SK-N-SH (cell line): ENCODE data around the gene C1orf159. TPM values are rescaled to one million over a fixed set of nuclear protein-coding genes. Genes with fewer than 3 reads are reported as not detected.

Experiments used
- CTCF ChIA-PET: fragments of 300-600, 350-600 bp; formaldehyde crosslinking; extraction: SDS; loops from one replicate; lab custom pipeline; 2021; lab: Yijun Ruan, JAX
- POLR2A ChIA-PET: fragments of 350-600 bp; sonication (Branson Sonifier 250); formaldehyde crosslinking; extraction: SDS; loops from one replicate; lab custom pipeline; 2020; ENCODE audit warnings: antibody characterized with exemption, inconsistent platforms; lab: Yijun Ruan, JAX
- DNase-seq: peaks from one replicate; pipeline ENCODE4 v3.0.0; 2012
- H2AFZ ChIP-seq: fragments of 200-600 bp; sonication (generic); 2 replicates; pipeline ENCODE4 v1.8.1; 2016; ENCODE audit warnings: antibody characterized with exemption, mild to moderate bottlenecking, low read depth
- H3F3A ChIP-seq: fragments of 200-600 bp; sonication (generic); replicated peaks from 2 replicates; pipeline ENCODE3; 2016; ENCODE audit warnings: antibody characterized with exemption, mild to moderate bottlenecking; ENCODE audit not compliant: insufficient read depth
- H3K27ac ChIP-seq, 2 experiments: fragments of 200-500 bp in 1 of 2; fragments of 200-600 bp in 1 of 2; sonication (Bioruptor generic) in 1 of 2; sonication (generic), shearing (Covaris generic) in 1 of 2; 2 replicates each; pipeline versions ENCODE4 v1.5.1 to v1.6.1; 2014 to 2016; ENCODE audit warnings: low read depth in 2 of 2, inconsistent platforms in 1 of 2, low read length in 1 of 2, mild to moderate bottlenecking in 1 of 2, mixed read lengths in 1 of 2
- H3K27me3 ChIP-seq: fragments of 200-600 bp; sonication (generic), shearing (Covaris generic); 2 replicates; pipeline ENCODE4 v1.6.1; 2016; ENCODE audit warnings: mixed run types; ENCODE audit not compliant: insufficient read depth
- H3K36me3 ChIP-seq, 2 experiments: fragments of 200-500 bp in 1 of 2; fragments of 200-600 bp in 1 of 2; sonication (Bioruptor generic) in 1 of 2; sonication (generic) in 1 of 2; replicated peaks in 1 of 2; 2 replicates each; pipeline versions ENCODE3 to v1.5.1; 2014 to 2016; ENCODE audit warnings: low read length in 1 of 2, mild to moderate bottlenecking in 1 of 2; ENCODE audit not compliant: insufficient read depth in 2 of 2, control insufficient read depth in 1 of 2
- H3K4me1 ChIP-seq, 2 experiments: fragments of 200-500 bp in 1 of 2; fragments of 200-600 bp in 1 of 2; sonication (Bioruptor generic) in 1 of 2; sonication (generic), shearing (Covaris generic) in 1 of 2; 2 replicates each; pipeline versions ENCODE4 v1.5.1 to v1.6.1; 2014 to 2016; ENCODE audit warnings: low read depth in 1 of 2, low read length in 1 of 2, mixed run types in 1 of 2; ENCODE audit not compliant: insufficient read depth in 2 of 2, control insufficient read depth in 1 of 2
- H3K4me2 ChIP-seq: fragments of 200-600 bp; sonication (generic), shearing (Covaris generic); 2 replicates; pipeline ENCODE4 v1.6.1; 2017; ENCODE audit warnings: mixed run types
- H3K4me3 ChIP-seq, 2 experiments: fragments of 200-500 bp in 1 of 2; fragments of 200-600 bp in 1 of 2; sonication (Bioruptor generic) in 1 of 2; sonication (generic), shearing (Covaris generic) in 1 of 2; 2 replicates each; pipeline versions ENCODE4 v1.5.1 to v1.8.1; 2014 to 2016; ENCODE audit warnings: low read depth in 2 of 2, inconsistent platforms in 1 of 2, low read length in 1 of 2, mild to moderate bottlenecking in 1 of 2, mixed read lengths in 1 of 2, moderate library complexity in 1 of 2
- H3K79me2 ChIP-seq: fragments of 200-600 bp; sonication (generic); 2 replicates; pipeline ENCODE4 v1.8.1; 2017; ENCODE audit warnings: mild to moderate bottlenecking; ENCODE audit not compliant: insufficient read depth
- H3K9ac ChIP-seq: fragments of 200-600 bp; sonication (generic); 2 replicates; pipeline ENCODE4 v1.6.1; 2017; ENCODE audit warnings: mixed run types
- H3K9me2 ChIP-seq: fragments of 200-600 bp; sonication (generic); 2 replicates; pipeline ENCODE4 v1.6.1; 2017; ENCODE audit warnings: mixed run types
- H3K9me3 ChIP-seq: fragments of 200-600 bp; sonication (generic); 2 replicates; pipeline ENCODE4 v1.6.1; 2017; ENCODE audit warnings: mixed run types, mild to moderate bottlenecking, moderate library complexity
- H4K20me1 ChIP-seq: fragments of 200-600 bp; sonication (generic); 2 replicates; pipeline ENCODE4 v1.6.1; 2017; ENCODE audit warnings: mild to moderate bottlenecking, mixed run types; ENCODE audit not compliant: insufficient read depth
- EZH2phosphoT487 ChIP-seq: fragments of 200-600 bp; sonication (generic); IDR thresholded peaks from 2 replicates; pipeline ENCODE4 v1.6.1; 2017; ENCODE audit warnings: low read depth, mixed run types, mild to moderate bottlenecking, antibody characterized with exemption, moderate library complexity, borderline replicate concordance
- GATA2 ChIP-seq: sonication (generic); formaldehyde crosslinking; IDR thresholded peaks from 2 replicates; pipeline ENCODE4 v1.5.0; 2020; ENCODE audit warnings: mild to moderate bottlenecking, missing genetic modification reagents
- MXI1 ChIP-seq: IDR thresholded peaks from 2 replicates; pipeline ENCODE4 v1.6.1; 2012; ENCODE audit warnings: mild to moderate bottlenecking, low read depth, low read length, improper control_type of control experiment
- NFIC ChIP-seq: IDR thresholded peaks from 2 replicates; pipeline ENCODE4 v1.4.0; 2012; ENCODE audit warnings: borderline replicate concordance
- RCOR1 ChIP-seq: fragments of 150-350 bp; IDR thresholded peaks from 2 replicates; pipeline ENCODE4 v1.6.1; 2017; ENCODE audit warnings: antibody characterized with exemption, low read length
- RXRA ChIP-seq: IDR thresholded peaks from 2 replicates; pipeline ENCODE4 v1.4.0; 2012; ENCODE audit warnings: low read depth, mild to moderate bottlenecking, borderline replicate concordance
- SMC3 ChIP-seq: IDR thresholded peaks from 2 replicates; pipeline ENCODE4 v1.6.1; 2012; ENCODE audit warnings: low read depth, low read length, improper control_type of control experiment
- TEAD4 ChIP-seq: IDR thresholded peaks from 2 replicates; pipeline ENCODE4 v1.4.0; 2012; ENCODE audit warnings: mild to moderate bottlenecking, borderline replicate concordance; ENCODE audit not compliant: insufficient read depth
- WGBS: methylation state at CpG from one replicate; pipeline ENCODE4 v1.1.6; 2017; ENCODE audit warnings: low lambda C conversion rate; 5-methylcytosine and 5-hydroxymethylcytosine counted together
- polyA plus RNA-seq, 3 experiments: library from polyadenylated mRNA; depleted of rRNA; stranded (reverse); fragments of >200 nt; gene quantifications; 2 replicates each; pipeline ENCODE4 v1.2.3, GENCODE V29; 2012
- TF ChIP-seq, protein P1 (sequence below): IDR thresholded peaks from 2 replicates; pipeline ENCODE4 v1.4.0; 2012; ENCODE audit warnings: low read depth, borderline replicate concordance
- TF ChIP-seq, protein P2 (sequence below): fragments of 200-600 bp; sonication (generic); IDR thresholded peaks from 2 replicates; pipeline ENCODE4 v1.6.1; 2017; ENCODE audit warnings: antibody characterized with exemption, mild to moderate bottlenecking, moderate library complexity
- TF ChIP-seq, protein P3 (sequence below): IDR thresholded peaks from 2 replicates; pipeline ENCODE4 v1.4.0; 2012; ENCODE audit warnings: low read depth

C1orf159 gene
- polyA plus RNA-seq, 1 of the 3 experiments (the other 2 are of a cell fraction), result 10.2 TPM

DNA sequence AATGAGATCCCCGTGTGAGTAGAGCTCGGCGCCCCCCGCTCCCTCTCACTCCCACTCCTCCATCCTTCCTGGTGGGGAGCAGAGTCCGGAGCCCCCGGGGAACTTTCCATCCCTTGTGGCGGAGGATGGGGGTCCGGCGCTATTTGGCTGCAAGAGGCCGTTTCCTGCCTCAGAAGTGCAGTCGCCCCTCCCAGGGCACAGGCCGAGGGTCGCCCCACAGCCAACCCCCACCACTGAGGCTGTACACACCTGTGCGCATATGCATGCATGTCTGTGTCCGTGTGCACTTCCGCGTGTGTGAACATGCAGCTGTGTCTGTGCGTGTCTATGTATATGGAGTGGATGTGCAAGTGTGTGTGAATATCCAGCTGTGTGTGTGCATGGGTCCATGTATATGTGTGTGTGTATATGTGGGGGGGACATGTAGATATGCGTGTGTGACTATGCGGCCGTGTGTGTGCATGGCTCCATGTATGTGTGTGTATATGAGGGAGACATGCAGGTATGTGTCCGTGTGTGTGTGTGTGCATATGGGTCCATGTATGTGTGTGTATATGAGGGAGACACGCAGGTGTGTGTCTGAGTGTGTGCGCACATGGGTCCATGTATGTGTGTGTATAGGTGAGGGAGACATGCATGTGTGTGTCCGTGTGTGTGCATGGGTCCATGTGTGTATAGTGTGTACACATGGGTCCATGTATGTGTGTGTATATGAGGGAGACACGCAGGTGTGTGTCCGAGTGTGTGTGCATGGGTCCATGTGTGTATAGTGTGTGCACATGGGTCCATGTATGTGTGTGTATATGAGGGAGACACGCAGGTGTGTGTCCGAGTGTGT, 63.7 kb downstream of the C1orf159 start (continued):
- TF ChIP-seq, protein P1, sequence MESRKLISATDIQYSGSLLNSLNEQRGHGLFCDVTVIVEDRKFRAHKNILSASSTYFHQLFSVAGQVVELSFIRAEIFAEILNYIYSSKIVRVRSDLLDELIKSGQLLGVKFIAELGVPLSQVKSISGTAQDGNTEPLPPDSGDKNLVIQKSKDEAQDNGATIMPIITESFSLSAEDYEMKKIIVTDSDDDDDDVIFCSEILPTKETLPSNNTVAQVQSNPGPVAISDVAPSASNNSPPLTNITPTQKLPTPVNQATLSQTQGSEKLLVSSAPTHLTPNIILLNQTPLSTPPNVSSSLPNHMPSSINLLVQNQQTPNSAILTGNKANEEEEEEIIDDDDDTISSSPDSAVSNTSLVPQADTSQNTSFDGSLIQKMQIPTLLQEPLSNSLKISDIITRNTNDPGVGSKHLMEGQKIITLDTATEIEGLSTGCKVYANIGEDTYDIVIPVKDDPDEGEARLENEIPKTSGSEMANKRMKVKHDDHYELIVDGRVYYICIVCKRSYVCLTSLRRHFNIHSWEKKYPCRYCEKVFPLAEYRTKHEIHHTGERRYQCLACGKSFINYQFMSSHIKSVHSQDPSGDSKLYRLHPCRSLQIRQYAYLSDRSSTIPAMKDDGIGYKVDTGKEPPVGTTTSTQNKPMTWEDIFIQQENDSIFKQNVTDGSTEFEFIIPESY, result no peak
- TF ChIP-seq TEAD4, result no peak
- TF ChIP-seq, all 33 proteins: peak for 0

DNA sequence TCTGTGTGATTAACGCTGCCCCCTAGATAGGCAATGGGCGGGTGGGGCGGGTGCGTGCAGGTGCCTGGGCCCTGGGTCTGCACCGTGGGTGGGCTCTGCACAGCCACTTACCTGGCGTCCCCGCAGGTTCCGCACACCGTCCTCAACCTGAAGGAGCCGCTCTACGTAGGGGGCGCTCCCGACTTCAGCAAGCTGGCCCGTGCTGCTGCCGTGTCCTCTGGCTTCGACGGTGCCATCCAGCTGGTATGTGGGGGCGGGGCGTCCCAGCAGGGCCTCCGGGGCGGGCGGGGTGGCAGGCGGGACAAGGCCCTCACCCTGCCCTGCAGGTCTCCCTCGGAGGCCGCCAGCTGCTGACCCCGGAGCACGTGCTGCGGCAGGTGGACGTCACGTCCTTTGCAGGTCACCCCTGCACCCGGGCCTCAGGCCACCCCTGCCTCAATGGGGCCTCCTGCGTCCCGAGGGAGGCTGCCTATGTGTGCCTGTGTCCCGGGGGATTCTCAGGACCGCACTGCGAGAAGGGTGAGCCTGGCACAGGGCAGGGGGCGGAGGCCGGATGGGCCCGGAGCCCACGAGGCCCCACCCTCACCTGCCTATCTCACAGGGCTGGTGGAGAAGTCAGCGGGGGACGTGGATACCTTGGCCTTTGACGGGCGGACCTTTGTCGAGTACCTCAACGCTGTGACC, 64.6 kb downstream of the C1orf159 start:
- Histone ChIP-seq H2AFZ (no peak overlapping the region), H3K27ac (no peak overlapping the region), H3K4me2 (no peak overlapping the region), H4K20me1 (no peaks in the 10 kb centered on the region), H3K4me1 (no peaks in the 10 kb centered on the region), H3K9ac (no peak overlapping the region), H3K79me2 (no peaks in the 10 kb centered on the region), H3K36me3 (peaks cover 0 to 16% of the 10 kb centered on the region in 2 experiments), H3K9me3 (no peaks in the 10 kb centered on the region), H3K4me3 (no peak overlapping the region), H3K27me3 (no peaks in the 10 kb centered on the region), H3F3A (no peaks in the 10 kb centered on the region), H3K9me2 (no peaks in the 10 kb centered on the region)
- POLR2A ChIA-PET, result no interaction called here
- WGBS, result 63% methylated on average over 1 of the region's 46 CpGs
- CTCF ChIA-PET, result interaction anchor here (0.9 to 1.8 kb wide), 4 partner anchors 14 to 67 kb away, joined by 3 to 5 read pairs (median 4); no protein-coding TSS in a partner anchor
- TF ChIP-seq RXRA, result no peak
- TF ChIP-seq GATA2 (CRISPR knock-in tag), result no peak
- no peak for DNase-seq

DNA sequence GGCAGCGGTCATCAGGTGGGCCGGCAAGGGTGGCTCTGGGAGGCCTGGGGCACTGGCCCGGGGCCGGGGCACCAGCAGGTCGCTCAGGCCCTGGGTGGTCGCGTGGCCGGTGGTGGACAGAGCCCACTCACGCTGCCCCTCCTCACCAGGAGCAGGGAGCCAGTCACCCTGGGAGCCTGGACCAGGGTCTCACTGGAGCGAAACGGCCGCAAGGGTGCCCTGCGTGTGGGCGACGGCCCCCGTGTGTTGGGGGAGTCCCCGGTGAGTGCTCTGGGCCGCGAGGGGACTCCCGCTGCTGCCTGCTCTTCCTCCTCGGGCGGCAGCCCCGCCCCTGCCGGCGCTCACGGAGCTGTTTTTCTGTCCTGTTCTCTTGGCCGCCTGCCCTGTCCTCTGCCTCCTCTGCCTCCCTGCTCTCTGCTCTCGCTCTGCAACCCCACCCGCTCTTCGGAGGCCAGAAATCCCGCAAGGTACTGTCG, 65.3 kb downstream of the C1orf159 start:
- CTCF ChIA-PET, result interaction anchor here (0.9 to 1.8 kb wide), 3 partner anchors 13 to 65 kb away, joined by 3 to 5 read pairs (median 3); no protein-coding TSS in a partner anchor
- TF ChIP-seq RXRA (no peak), MXI1 (no peak), RCOR1 (no peak), NFIC (no peak), EZH2phosphoT487 (no peak), SMC3 (no peak)
- TF ChIP-seq, protein P1, result no peak
- TF ChIP-seq, protein P2, sequence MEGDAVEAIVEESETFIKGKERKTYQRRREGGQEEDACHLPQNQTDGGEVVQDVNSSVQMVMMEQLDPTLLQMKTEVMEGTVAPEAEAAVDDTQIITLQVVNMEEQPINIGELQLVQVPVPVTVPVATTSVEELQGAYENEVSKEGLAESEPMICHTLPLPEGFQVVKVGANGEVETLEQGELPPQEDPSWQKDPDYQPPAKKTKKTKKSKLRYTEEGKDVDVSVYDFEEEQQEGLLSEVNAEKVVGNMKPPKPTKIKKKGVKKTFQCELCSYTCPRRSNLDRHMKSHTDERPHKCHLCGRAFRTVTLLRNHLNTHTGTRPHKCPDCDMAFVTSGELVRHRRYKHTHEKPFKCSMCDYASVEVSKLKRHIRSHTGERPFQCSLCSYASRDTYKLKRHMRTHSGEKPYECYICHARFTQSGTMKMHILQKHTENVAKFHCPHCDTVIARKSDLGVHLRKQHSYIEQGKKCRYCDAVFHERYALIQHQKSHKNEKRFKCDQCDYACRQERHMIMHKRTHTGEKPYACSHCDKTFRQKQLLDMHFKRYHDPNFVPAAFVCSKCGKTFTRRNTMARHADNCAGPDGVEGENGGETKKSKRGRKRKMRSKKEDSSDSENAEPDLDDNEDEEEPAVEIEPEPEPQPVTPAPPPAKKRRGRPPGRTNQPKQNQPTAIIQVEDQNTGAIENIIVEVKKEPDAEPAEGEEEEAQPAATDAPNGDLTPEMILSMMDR, result no peak
- TF ChIP-seq, protein P3, sequence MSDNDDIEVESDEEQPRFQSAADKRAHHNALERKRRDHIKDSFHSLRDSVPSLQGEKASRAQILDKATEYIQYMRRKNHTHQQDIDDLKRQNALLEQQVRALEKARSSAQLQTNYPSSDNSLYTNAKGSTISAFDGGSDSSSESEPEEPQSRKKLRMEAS, result no peak
- Histone ChIP-seq H3K27me3 (no peaks in the 10 kb centered on the region), H3K9me3 (no peaks in the 10 kb centered on the region), H3K27ac (no peak overlapping the region), H3K4me1 (no peaks in the 10 kb centered on the region), H3K9ac (no peak overlapping the region), H3K4me3 (no peak overlapping the region), H3F3A (no peaks in the 10 kb centered on the region), H3K9me2 (no peaks in the 10 kb centered on the region), H3K79me2 (no peaks in the 10 kb centered on the region), H2AFZ (no peak overlapping the region), H3K36me3 (peaks cover 0 to 16% of the 10 kb centered on the region in 2 experiments), H3K4me2 (no peak overlapping the region), H4K20me1 (no peaks in the 10 kb centered on the region)
- WGBS, result 96% methylated on average over 12 of the region's 32 CpGs
- POLR2A ChIA-PET, result no interaction called here
- no peak for DNase-seq
